ENCODE results near the gene GPR37L1.
"Not testable (repeated sequence)": the region's sequence is repeated elsewhere in the genome, so short reads cannot be mapped to it uniquely, and the experiment has no call there.

The GPR37L1 gene

GRCh38 chr1:202135221-202135721 lies 12.6 kb downstream of the GPR37L1 start:
- DNase-seq, result peak; percentile 43 to 66

GRCh38 chr1:202140833-202141232 lies 18.1 kb downstream of the GPR37L1 start:
- DNase-seq, result no peak

- DNase-seq, result not testable (repeated sequence)
Measured at GRCh38 chr1:202141468-202141867, 18.8 kb downstream of the GPR37L1 start.

- DNase-seq, result no peak
Measured at GRCh38 chr1:202143011-202143767, 20.5 kb downstream of the GPR37L1 start.

GRCh38 chr1:202143768-202144401 lies 21.2 kb downstream of the GPR37L1 start:
- DNase-seq, result no peak

GRCh38 chr1:202144402-202145067 lies 21.8 kb downstream of the GPR37L1 start, which contains the start of gene ARL8A:
Gene ARL8A, minus strand, starts transcription at chr1:202144737. Its CDS starts 165 bp downstream, at chr1:202144572.
- DNase-seq, result peak in 1 of 2 experiments; percentile 66

GRCh38 chr1:202145068-202145743 lies 22.5 kb downstream of the GPR37L1 start:
- DNase-seq, result no peak

GRCh38 chr1:202145744-202146140 lies 23.0 kb downstream of the GPR37L1 start:
- DNase-seq, result not testable (repeated sequence)

GRCh38 chr1:202146279-202146678 lies 23.6 kb downstream of the GPR37L1 start:
- no peak for DNase-seq

- no peak for DNase-seq
Measured at GRCh38 chr1:202146993-202147392, 24.3 kb downstream of the GPR37L1 start.

GRCh38 chr1:202148391-202148790 lies 25.7 kb downstream of the GPR37L1 start:
- no peak for DNase-seq

- DNase-seq, result no peak
Measured at GRCh38 chr1:202149566-202149965, 26.8 kb downstream of the GPR37L1 start.

- DNase-seq, result no peak
Measured at GRCh38 chr1:202150187-202150586, 27.5 kb downstream of the GPR37L1 start.

- no peak for DNase-seq
Measured at GRCh38 chr1:202150602-202151001, 27.9 kb downstream of the GPR37L1 start.

GRCh38 chr1:202151045-202151444 lies 28.3 kb downstream of the GPR37L1 start:
- DNase-seq, result no peak

- no peak for DNase-seq
Measured at GRCh38 chr1:202152399-202152798, 29.7 kb downstream of the GPR37L1 start.

- DNase-seq, result no peak
Measured at GRCh38 chr1:202153284-202153683, 30.6 kb downstream of the GPR37L1 start.

GRCh38 chr1:202154148-202154765 lies 31.5 kb downstream of the GPR37L1 start:
- DNase-seq, result no peak

GRCh38 chr1:202154766-202155477 lies 32.2 kb downstream of the GPR37L1 start:
- DNase-seq, result no peak

GRCh38 chr1:202155478-202156021 lies 32.8 kb downstream of the GPR37L1 start:
- DNase-seq, result no peak

GRCh38 chr1:202156590-202156989 lies 33.9 kb downstream of the GPR37L1 start:
- no peak for DNase-seq

- DNase-seq, result no peak
Measured at GRCh38 chr1:202157945-202158344, 35.2 kb downstream of the GPR37L1 start.

All from NCI-H1930 (cell line).